Panc1 (cell line): ENCODE measurements around the gene PATJ. TPM values are rescaled to one million over a fixed set of nuclear protein-coding genes. Genes with fewer than 3 reads are reported as not detected.

ENCODE experiments used
- ATAC-seq: fragments of 200-7000 bp; cut with Tn5 transposase; 2 replicates; pipeline ENCODE4 v1.9.1; 2020; ENCODE audit warnings: mild to moderate bottlenecking, moderate library complexity
- BruUV-seq: library from RNA; stranded (reverse); fragments of 400-500 nt; replicated peaks from 2 replicates; lab custom pipeline; 2021; lab: Mats Ljungman, UMichigan
- CTCF ChIA-PET: fragments of 300-600 bp; sonication (Branson Sonifier 250); formaldehyde crosslinking; loops from one replicate; lab custom pipeline; 2022; ENCODE audit warnings: antibody characterized with exemption; lab: Charles Lee
- POLR2A ChIA-PET: fragments of 300-600 bp; sonication (Branson Sonifier 250); formaldehyde crosslinking; loops from one replicate; lab custom pipeline; 2022; ENCODE audit warnings: antibody characterized with exemption; lab: Charles Lee
- DNase-seq: peaks from one replicate; pipeline ENCODE4 v3.0.0-alpha.2; 2010; ENCODE audit warnings: low read depth, low spot score
- H3K27ac ChIP-seq: 2 replicates; pipeline ENCODE4 v1.5.1; 2011; ENCODE audit warnings: mild to moderate bottlenecking, low read length, inconsistent platforms
- H3K27me3 ChIP-seq: fragments of 200-500 bp; sonication (Bioruptor generic); 2 replicates; pipeline ENCODE4 v1.6.0; 2014; ENCODE audit warnings: low read length, inconsistent platforms; ENCODE audit not compliant: control insufficient read depth, insufficient read depth
- H3K36me3 ChIP-seq: fragments of 200-500 bp; sonication (Bioruptor generic); 2 replicates; pipeline ENCODE4 v1.5.1; 2014; ENCODE audit warnings: inconsistent platforms, mild to moderate bottlenecking, low read length, moderate library complexity; ENCODE audit not compliant: control insufficient read depth, insufficient read depth
- H3K4me1 ChIP-seq: 2 replicates; pipeline ENCODE4 v1.5.1; 2011; ENCODE audit warnings: inconsistent platforms, mild to moderate bottlenecking, low read length, moderate library complexity; ENCODE audit not compliant: control insufficient read depth, insufficient read depth
- H3K4me3 ChIP-seq, 2 experiments: 2 replicates each; pipeline ENCODE4 v1.5.1; 2011 to 2012; ENCODE audit warnings: low read depth in 2 of 2, low read length in 2 of 2, mild to moderate bottlenecking in 2 of 2, inconsistent platforms in 1 of 2, moderate library complexity in 1 of 2
- H3K9me3 ChIP-seq: fragments of 200-500 bp; sonication (Bioruptor generic); 2 replicates; pipeline ENCODE4 v1.5.1; 2014; ENCODE audit warnings: low read depth, mild to moderate bottlenecking, inconsistent platforms, low read length, moderate library complexity; ENCODE audit not compliant: control insufficient read depth, insufficient read depth
- POLR2AphosphoS5 ChIP-seq: IDR thresholded peaks from 2 replicates; pipeline ENCODE4 v1.6.1; 2012; ENCODE audit warnings: mild to moderate bottlenecking, low read depth, low read length, moderate library complexity
- SIN3A ChIP-seq: IDR thresholded peaks from 2 replicates; pipeline ENCODE4 v1.6.1; 2012; ENCODE audit warnings: low read depth, mild to moderate bottlenecking, low read length, moderate library complexity, borderline replicate concordance; ENCODE audit not compliant: insufficient read depth
- TCF7L2 ChIP-seq: IDR thresholded peaks from 2 replicates; pipeline ENCODE4 v1.6.1; 2011; ENCODE audit warnings: mild to moderate bottlenecking, low read depth, low read length, inconsistent platforms
- in situ Hi-C: cut with HindIII; loops from 2 replicates; pipeline ENCODE4 v1.10.0; 2016; ENCODE audit warnings: low sequenced_read_pairs, low pct_unique_long_range_greater_than_20kb
- intact Hi-C: fragments of 100-400 bp; cut with micrococcal nuclease; formaldehyde crosslinking; loops from one replicate; pipeline ENCODE4 v1.10.0; 2022; ENCODE audit not compliant: unreplicated experiment
- total RNA-seq: library from RNA; stranded (reverse); gene quantifications from one replicate; pipeline ENCODE4 v1.2.1, GENCODE V29; 2021; ENCODE audit not compliant: unreplicated experiment
- TF ChIP-seq, protein P1 (sequence below): fragments of 450-650 bp; IDR thresholded peaks from 2 replicates; pipeline ENCODE4 v1.5.1; 2017; ENCODE audit warnings: mild to moderate bottlenecking
- TF ChIP-seq, protein P2 (sequence below), 2 experiments: IDR thresholded peaks; 2 replicates each; pipeline ENCODE4 v1.6.1; 2011 to 2012; ENCODE audit warnings: low read depth in 2 of 2, control low read depth in 1 of 2, low read length in 1 of 2, mild to moderate bottlenecking in 1 of 2, moderate library complexity in 1 of 2; ENCODE audit not compliant: insufficient read depth in 1 of 2

Gene PATJ
- total RNA-seq, 1 experiment from 2014 or later, result 36.2 TPM

- Histone ChIP-seq H3K9me3 (no peaks in the 10 kb centered on the region), H3K27me3 (no peaks in the 10 kb centered on the region), H3K27ac (no peak overlapping the region), H3K4me1 (no peaks in the 10 kb centered on the region), H3K36me3 (no peaks in the 10 kb centered on the region), H3K4me3 (no peak overlapping the region)
- ChIA-PET POLR2A (no interaction called here), CTCF (no interaction called here)
- in situ Hi-C loops (no loop called here), intact Hi-C loops (no loop called here)
- TF ChIP-seq POLR2AphosphoS5 (no peak), SIN3A (no peak), TCF7L2 (no peak)
- TF ChIP-seq, protein P1, sequence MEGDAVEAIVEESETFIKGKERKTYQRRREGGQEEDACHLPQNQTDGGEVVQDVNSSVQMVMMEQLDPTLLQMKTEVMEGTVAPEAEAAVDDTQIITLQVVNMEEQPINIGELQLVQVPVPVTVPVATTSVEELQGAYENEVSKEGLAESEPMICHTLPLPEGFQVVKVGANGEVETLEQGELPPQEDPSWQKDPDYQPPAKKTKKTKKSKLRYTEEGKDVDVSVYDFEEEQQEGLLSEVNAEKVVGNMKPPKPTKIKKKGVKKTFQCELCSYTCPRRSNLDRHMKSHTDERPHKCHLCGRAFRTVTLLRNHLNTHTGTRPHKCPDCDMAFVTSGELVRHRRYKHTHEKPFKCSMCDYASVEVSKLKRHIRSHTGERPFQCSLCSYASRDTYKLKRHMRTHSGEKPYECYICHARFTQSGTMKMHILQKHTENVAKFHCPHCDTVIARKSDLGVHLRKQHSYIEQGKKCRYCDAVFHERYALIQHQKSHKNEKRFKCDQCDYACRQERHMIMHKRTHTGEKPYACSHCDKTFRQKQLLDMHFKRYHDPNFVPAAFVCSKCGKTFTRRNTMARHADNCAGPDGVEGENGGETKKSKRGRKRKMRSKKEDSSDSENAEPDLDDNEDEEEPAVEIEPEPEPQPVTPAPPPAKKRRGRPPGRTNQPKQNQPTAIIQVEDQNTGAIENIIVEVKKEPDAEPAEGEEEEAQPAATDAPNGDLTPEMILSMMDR, result no peak
- TF ChIP-seq, protein P2, sequence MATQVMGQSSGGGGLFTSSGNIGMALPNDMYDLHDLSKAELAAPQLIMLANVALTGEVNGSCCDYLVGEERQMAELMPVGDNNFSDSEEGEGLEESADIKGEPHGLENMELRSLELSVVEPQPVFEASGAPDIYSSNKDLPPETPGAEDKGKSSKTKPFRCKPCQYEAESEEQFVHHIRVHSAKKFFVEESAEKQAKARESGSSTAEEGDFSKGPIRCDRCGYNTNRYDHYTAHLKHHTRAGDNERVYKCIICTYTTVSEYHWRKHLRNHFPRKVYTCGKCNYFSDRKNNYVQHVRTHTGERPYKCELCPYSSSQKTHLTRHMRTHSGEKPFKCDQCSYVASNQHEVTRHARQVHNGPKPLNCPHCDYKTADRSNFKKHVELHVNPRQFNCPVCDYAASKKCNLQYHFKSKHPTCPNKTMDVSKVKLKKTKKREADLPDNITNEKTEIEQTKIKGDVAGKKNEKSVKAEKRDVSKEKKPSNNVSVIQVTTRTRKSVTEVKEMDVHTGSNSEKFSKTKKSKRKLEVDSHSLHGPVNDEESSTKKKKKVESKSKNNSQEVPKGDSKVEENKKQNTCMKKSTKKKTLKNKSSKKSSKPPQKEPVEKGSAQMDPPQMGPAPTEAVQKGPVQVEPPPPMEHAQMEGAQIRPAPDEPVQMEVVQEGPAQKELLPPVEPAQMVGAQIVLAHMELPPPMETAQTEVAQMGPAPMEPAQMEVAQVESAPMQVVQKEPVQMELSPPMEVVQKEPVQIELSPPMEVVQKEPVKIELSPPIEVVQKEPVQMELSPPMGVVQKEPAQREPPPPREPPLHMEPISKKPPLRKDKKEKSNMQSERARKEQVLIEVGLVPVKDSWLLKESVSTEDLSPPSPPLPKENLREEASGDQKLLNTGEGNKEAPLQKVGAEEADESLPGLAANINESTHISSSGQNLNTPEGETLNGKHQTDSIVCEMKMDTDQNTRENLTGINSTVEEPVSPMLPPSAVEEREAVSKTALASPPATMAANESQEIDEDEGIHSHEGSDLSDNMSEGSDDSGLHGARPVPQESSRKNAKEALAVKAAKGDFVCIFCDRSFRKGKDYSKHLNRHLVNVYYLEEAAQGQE (IDR thresholded peaks at IDR 0.05; ENCODE audit: insufficient read depth in 1 of 2, low read depth in 2 of 2, low read length in 1 of 2), result no peak
- no TSS peak for BruUV-seq
- DNase-seq (no peak), ATAC-seq (no peak)
These were observed 397.1 kb downstream of the PATJ start for GRCh38 chr1:62139410-62139809.

- Histone ChIP-seq H3K9me3 (no peaks in the 10 kb centered on the region), H3K4me3 (no peak overlapping the region), H3K27ac (no peak overlapping the region), H3K4me1 (no peaks in the 10 kb centered on the region), H3K36me3 (no peaks in the 10 kb centered on the region), H3K27me3 (no peaks in the 10 kb centered on the region)
- DNase-seq, result no peak
- CTCF ChIA-PET, result no interaction called here
- in situ Hi-C loops (no loop called here), intact Hi-C loops (no loop called here)
- POLR2A ChIA-PET, result no interaction called here
- BruUV-seq, result no TSS peak
- ATAC-seq, result no peak
- no peak for TF ChIP-seq SIN3A
- no peak for TF ChIP-seq POLR2AphosphoS5
- TF ChIP-seq TCF7L2, result no peak
- TF ChIP-seq, protein P1, result no peak
- TF ChIP-seq, protein P2 (IDR thresholded peaks at IDR 0.05; ENCODE audit: insufficient read depth in 1 of 2, low read depth in 2 of 2, low read length in 1 of 2), result no peak
These were observed 398.4 kb downstream of the PATJ start for GRCh38 chr1:62140666-62141065.
